HepG2 (cell line): ENCODE results near the gene ZNF48. TPM values are rescaled to one million over a fixed set of nuclear protein-coding genes. Genes with fewer than 3 reads are reported as not detected.
A peak's percentile ranks its signal among the peaks of the same experiment; 100 is the strongest.

ENCODE experiments used
- ATAC-seq: fragments of 200-7000 bp; cut with Tn5 transposase; 3 replicates; pipeline ENCODE4 v1.9.1; 2020; ENCODE audit warnings: mild to moderate bottlenecking, moderate library complexity
- BruUV-seq: library from RNA; stranded (reverse); fragments of 400-500 nt; replicated peaks from 2 replicates; lab custom pipeline; 2021; lab: Mats Ljungman, UMichigan
- CTCF ChIA-PET: fragments of 300-600 bp; formaldehyde crosslinking; extraction: SDS; loops from one replicate; lab custom pipeline; 2021; ENCODE audit warnings: low total read pairs, inconsistent platforms, low intra/inter-chr PET ratio; lab: Yijun Ruan, JAX
- POLR2A ChIA-PET: fragments of 350-600 bp; sonication (Branson Sonifier 250); formaldehyde crosslinking; loops from one replicate; lab custom pipeline; 2020; ENCODE audit warnings: antibody characterized with exemption, inconsistent platforms; lab: Yijun Ruan, JAX
- DNase-seq: peaks from one replicate; pipeline ENCODE4 v3.0.0-alpha.2; 2015; ENCODE audit warnings: low spot score
- FAIRE-seq: peaks from 3 replicates; lab custom pipeline; 2011; peaks lifted over from hg19 to GRCh38; lab: Jason Lieb, UNC
- H2AFZ ChIP-seq: one replicate; pipeline ENCODE4 v1.6.1; 2011; ENCODE audit warnings: low read length, inconsistent platforms
- H3K27ac ChIP-seq: fragments of 300-600 bp; 3 replicates; pipeline ENCODE4 v1.8.0; 2011; ENCODE audit warnings: mixed run types, mild to moderate bottlenecking, mixed read lengths, low read length, inconsistent platforms; ENCODE audit not compliant: insufficient read depth; ENCODE audit errors: extremely low read length
- H3K27me3 ChIP-seq, 2 experiments: fragments of 200-600 bp in 1 of 2; 2 replicates in 1 of 2; 3 replicates in 1 of 2; pipeline versions ENCODE4 v1.6.0 to v1.8.0; 2011; ENCODE audit warnings: low read length in 2 of 2, mild to moderate bottlenecking in 2 of 2, moderate library complexity in 2 of 2, inconsistent platforms in 1 of 2; ENCODE audit not compliant: insufficient read depth in 2 of 2, control insufficient read depth in 1 of 2
- H3K36me3 ChIP-seq, 2 experiments: fragments of 200-600 bp in 1 of 2; replicated peaks in 1 of 2; 2 replicates in 1 of 2; 3 replicates in 1 of 2; pipeline versions ENCODE4 v1.5.1 to v1.8.0; 2011; ENCODE audit warnings: low read length in 2 of 2, inconsistent platforms in 1 of 2; ENCODE audit not compliant: insufficient read depth in 2 of 2, control insufficient read depth in 1 of 2
- H3K4me1 ChIP-seq: 2 replicates; pipeline ENCODE4 v1.5.1; 2012; ENCODE audit warnings: low read length, inconsistent platforms; ENCODE audit not compliant: insufficient read depth
- H3K4me2 ChIP-seq: 2 replicates; pipeline ENCODE4 v1.6.0; 2011; ENCODE audit warnings: low read depth, low read length, inconsistent platforms
- H3K4me3 ChIP-seq, 3 experiments: fragments of 200-600 bp in 1 of 3; sonication (generic), shearing (Covaris generic) in 1 of 3; replicated peaks in 1 of 3; 2 replicates each; pipeline ENCODE4 v1.5.1; 2011 to 2016; ENCODE audit warnings: low read length in 3 of 3, inconsistent platforms in 2 of 3, low read depth in 2 of 3, mild to moderate bottlenecking in 2 of 3, control low read depth in 1 of 3, mixed read lengths in 1 of 3; ENCODE audit not compliant: insufficient read depth in 1 of 3
- H3K79me2 ChIP-seq: one replicate; pipeline ENCODE4 v1.6.1; 2011; ENCODE audit warnings: low read length, inconsistent platforms; ENCODE audit not compliant: insufficient read depth
- H3K9ac ChIP-seq: 2 replicates; pipeline ENCODE4 v1.6.0; 2011; ENCODE audit warnings: mild to moderate bottlenecking, low read depth, low read length, inconsistent platforms; ENCODE audit not compliant: insufficient read depth
- H3K9me3 ChIP-seq: 2 replicates; pipeline ENCODE4 v1.5.1; 2012; ENCODE audit warnings: mild to moderate bottlenecking, low read length
- H4K20me1 ChIP-seq: 2 replicates; pipeline ENCODE4 v1.6.0; 2011; ENCODE audit warnings: inconsistent platforms, mild to moderate bottlenecking, low read length, moderate library complexity; ENCODE audit not compliant: insufficient read depth
- BRCA1 ChIP-seq: sonication (generic); formaldehyde crosslinking; IDR thresholded peaks from 2 replicates; pipeline ENCODE4 v1.4.0; 2020; ENCODE audit warnings: missing genetic modification reagents
- CREM ChIP-seq, 2 experiments: sonication (generic) in 1 of 2; formaldehyde crosslinking in 1 of 2; IDR thresholded peaks; 2 replicates each; pipeline versions ENCODE4 v1.4.0 to v1.6.1; 2016 to 2020; ENCODE audit warnings: antibody characterized with exemption in 1 of 2, mild to moderate bottlenecking in 1 of 2, missing genetic modification reagents in 1 of 2
- ELK4 ChIP-seq: sonication (generic); formaldehyde crosslinking; IDR thresholded peaks from 2 replicates; pipeline ENCODE4 v1.9.0; 2021; ENCODE audit warnings: missing genetic modification reagents, borderline replicate concordance
- GABPB1 ChIP-seq: IDR thresholded peaks from 2 replicates; pipeline ENCODE4 v1.6.1; 2016; ENCODE audit warnings: mild to moderate bottlenecking, missing genetic modification reagents, moderate library complexity, missing compliant biosample characterization
- HNF1B ChIP-seq: sonication (generic); formaldehyde crosslinking; IDR thresholded peaks from 2 replicates; pipeline ENCODE4 v1.5.1; 2020; ENCODE audit warnings: mild to moderate bottlenecking, moderate library complexity, missing genetic modification reagents
- NR2C2 ChIP-seq: sonication (generic); formaldehyde crosslinking; IDR thresholded peaks from 2 replicates; pipeline ENCODE4 v1.4.0; 2020; ENCODE audit warnings: missing genetic modification reagents, mild to moderate bottlenecking, moderate library complexity, borderline replicate concordance
- ZBTB39 ChIP-seq: sonication (generic); formaldehyde crosslinking; IDR thresholded peaks from 2 replicates; pipeline ENCODE4 v1.5.0; 2020; ENCODE audit warnings: missing genetic modification reagents
- ZNF510 ChIP-seq: sonication (generic); formaldehyde crosslinking; IDR thresholded peaks from 2 replicates; pipeline ENCODE4 v1.4.0; 2020; ENCODE audit warnings: low read depth, mild to moderate bottlenecking, missing genetic modification reagents
- ZNF589 ChIP-seq: sonication (generic); formaldehyde crosslinking; conservative IDR thresholded peaks from 2 replicates; pipeline ENCODE4 v1.8.0; 2022; ENCODE audit warnings: mild to moderate bottlenecking, moderate library complexity, missing genetic modification reagents
- ZNF713 ChIP-seq: sonication (generic); formaldehyde crosslinking; IDR thresholded peaks from 2 replicates; pipeline ENCODE4 v1.4.0; 2020; ENCODE audit warnings: mild to moderate bottlenecking, missing genetic modification reagents
- ZNF780A ChIP-seq: sonication (generic); formaldehyde crosslinking; IDR thresholded peaks from 2 replicates; pipeline ENCODE4 v1.8.0; 2022; ENCODE audit warnings: mild to moderate bottlenecking, missing genetic modification reagents, moderate library complexity
- WGBS: methylation state at CpG from one replicate; pipeline ENCODE4 v1.1.6; 2017; ENCODE audit warnings: low lambda C conversion rate; 5-methylcytosine and 5-hydroxymethylcytosine counted together
- in situ Hi-C: cut with HindIII; loops from 2 replicates; pipeline ENCODE4 v1.10.0; 2017; ENCODE audit warnings: low pct_unique_long_range_greater_than_20kb; ENCODE audit not compliant: extremely low pct_ligation_motif_present
- intact Hi-C: fragments of 100-400 bp; cut with micrococcal nuclease; formaldehyde crosslinking; loops from one replicate; pipeline ENCODE4 v1.10.0; 2022; ENCODE audit not compliant: unreplicated experiment
- polyA plus RNA-seq, 8 experiments: library from polyadenylated mRNA; depleted of rRNA in 3 of 8; stranded (reverse) in 7 of 8; unstranded in 1 of 8; fragments of >200 nt; fragmentation: Illumina TruSeq in 4 of 8; extraction: Trizol in 4 of 8; gene quantifications; 2 replicates each; pipeline versions ENCODE4 v1.2.1 to v1.2.3, GENCODE V29; 2011 to 2016; ENCODE audit warnings: low read depth in 4 of 8, missing spikeins in 1 of 8, mixed read lengths in 1 of 8; ENCODE audit not compliant: insufficient read depth in 1 of 8
- total RNA-seq, 5 experiments: library from RNA; depleted of rRNA; stranded (reverse); fragments of >200 nt; fragmentation: Illumina TruSeq; extraction: Trizol; gene quantifications; 2 replicates each; pipeline ENCODE4 v1.2.3, GENCODE V29; 2016; ENCODE audit warnings: low read depth in 1 of 5
- TF ChIP-seq, protein P1 (sequence below): sonication (generic); formaldehyde crosslinking; IDR thresholded peaks from 2 replicates; pipeline ENCODE4 v1.4.0; 2020; ENCODE audit warnings: missing genetic modification reagents, borderline replicate concordance

Gene ZNF48
- total and polyA plus RNA-seq, 2 of the 13 experiments (the other 11 are each of a cell fraction or from before 2014, with no cell fraction given) = 9.9 to 12.3 TPM

GRCh38 chr16:30380803-30381208, 14.4 kb upstream of the ZNF48 start (continued):
- TF ChIP-seq ZBTB39 (CRISPR knock-in tag) (peak; percentile 42; the same call in 1 of the 2 replicates), BRCA1 (CRISPR knock-in tag) (no peak)

GRCh38 chr16:30381291-30382041, 13.8 kb upstream of the ZNF48 start:
- ATAC-seq (no peak), FAIRE-seq (no peak), DNase-seq (no peak)
- CTCF ChIA-PET = no interaction called here
- Histone ChIP-seq H3K9me3 (no peaks in the 10 kb centered on the region), H3K27ac (no peak overlapping the region), H3K4me2 (peak overlapping the region; percentile 54), H4K20me1 (no peaks in the 10 kb centered on the region), H3K4me3 (peak overlapping the region in 1 of 3 experiments; percentile 27; a peak in 1 of 6 replicates), H3K9ac (no peak overlapping the region), H3K36me3 (no peaks in the 10 kb centered on the region), H3K4me1 (peaks cover 49% of the 10 kb centered on the region), H2AFZ (no peak overlapping the region), H3K79me2 (peaks cover 2% of the 10 kb centered on the region), H3K27me3 (no peaks in the 10 kb centered on the region)
- in situ Hi-C loops = no loop called here
- intact Hi-C loops = no loop called here
- WGBS = 52% methylated on average over 13 of the region's 13 CpGs
- POLR2A ChIA-PET = interaction anchor here (0.5 to 2.9 kb wide), 5 partner anchors 9 to 269 kb away, joined by 3 to 14 read pairs (median 6); partner anchors contain the start of genes PRR14, ZNF48 and ZNF771
- no TSS peak for BruUV-seq
- TF ChIP-seq, protein P1, sequence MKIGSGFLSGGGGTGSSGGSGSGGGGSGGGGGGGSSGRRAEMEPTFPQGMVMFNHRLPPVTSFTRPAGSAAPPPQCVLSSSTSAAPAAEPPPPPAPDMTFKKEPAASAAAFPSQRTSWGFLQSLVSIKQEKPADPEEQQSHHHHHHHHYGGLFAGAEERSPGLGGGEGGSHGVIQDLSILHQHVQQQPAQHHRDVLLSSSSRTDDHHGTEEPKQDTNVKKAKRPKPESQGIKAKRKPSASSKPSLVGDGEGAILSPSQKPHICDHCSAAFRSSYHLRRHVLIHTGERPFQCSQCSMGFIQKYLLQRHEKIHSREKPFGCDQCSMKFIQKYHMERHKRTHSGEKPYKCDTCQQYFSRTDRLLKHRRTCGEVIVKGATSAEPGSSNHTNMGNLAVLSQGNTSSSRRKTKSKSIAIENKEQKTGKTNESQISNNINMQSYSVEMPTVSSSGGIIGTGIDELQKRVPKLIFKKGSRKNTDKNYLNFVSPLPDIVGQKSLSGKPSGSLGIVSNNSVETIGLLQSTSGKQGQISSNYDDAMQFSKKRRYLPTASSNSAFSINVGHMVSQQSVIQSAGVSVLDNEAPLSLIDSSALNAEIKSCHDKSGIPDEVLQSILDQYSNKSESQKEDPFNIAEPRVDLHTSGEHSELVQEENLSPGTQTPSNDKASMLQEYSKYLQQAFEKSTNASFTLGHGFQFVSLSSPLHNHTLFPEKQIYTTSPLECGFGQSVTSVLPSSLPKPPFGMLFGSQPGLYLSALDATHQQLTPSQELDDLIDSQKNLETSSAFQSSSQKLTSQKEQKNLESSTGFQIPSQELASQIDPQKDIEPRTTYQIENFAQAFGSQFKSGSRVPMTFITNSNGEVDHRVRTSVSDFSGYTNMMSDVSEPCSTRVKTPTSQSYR (CRISPR knock-in tag) = 0 out of 2 replicates have a peak, but pooled peaks have one; percentile 7
- no peak for TF ChIP-seq ZNF780A
- TF ChIP-seq ELK4 (CRISPR knock-in tag) = no peak
- peak; percentile 68; the same call in 1 of the 2 replicates for TF ChIP-seq CREM (IDR thresholded peaks at IDR 0.05)
- TF ChIP-seq CREM (CRISPR knock-in tag; IDR thresholded peaks at IDR 0.05) = no peak
- TF ChIP-seq GABPB1 (CRISPR knock-in tag) = peak; percentile 84
- no peak for TF ChIP-seq ZNF713 (CRISPR knock-in tag)
- 0 out of 2 replicates have a peak, but pooled peaks have one; percentile 28 for TF ChIP-seq ZNF589 (CRISPR knock-in tag)
- TF ChIP-seq HNF1B (CRISPR knock-in tag) = peak; percentile 38; the same call in 1 of the 2 replicates
- TF ChIP-seq ZNF510 (CRISPR knock-in tag) = 0 out of 2 replicates have a peak, but pooled peaks have one; percentile 55
- TF ChIP-seq NR2C2 = peak; percentile 99
